Uterus (tissue), 4 donors: ENCODE results near the gene TCL1B. TPM values are rescaled to one million over a fixed set of nuclear protein-coding genes. Genes with fewer than 3 reads are reported as not detected.

Experiments
- DNase-seq, 2 donors: peaks; one replicate each; pipeline ENCODE4 v3.0.0-alpha.2; 2019 to 2020
- H3K27ac ChIP-seq, 2 donors: fragments of 200-600 bp; sonication (generic); 1 replicate in 1 of 2; 2 replicates in 1 of 2; pipeline ENCODE4 v1.5.1; 2016 to 2018
- H3K27me3 ChIP-seq, 2 donors: fragments of 200-600 bp; sonication (generic); one replicate each; pipeline ENCODE4 v1.5.1; 2018 to 2019; ENCODE audit warnings: control low read depth in 1 of 2
- H3K36me3 ChIP-seq, 2 donors: fragments of 200-600 bp; sonication (generic); one replicate each; pipeline ENCODE4 v1.5.1; 2019; ENCODE audit warnings: control low read depth in 1 of 2
- H3K4me1 ChIP-seq, 2 donors: fragments of 200-600 bp; sonication (generic); one replicate each; pipeline ENCODE4 v1.5.1; 2018 to 2019; ENCODE audit warnings: control low read depth in 1 of 2
- H3K4me3 ChIP-seq, 2 donors: fragments of 200-600 bp; sonication (generic); 1 replicate in 1 of 2; 2 replicates in 1 of 2; pipeline ENCODE4 v1.5.1; 2018 to 2019; ENCODE audit warnings: mild to moderate bottlenecking in 1 of 2
- H3K9me3 ChIP-seq, 2 donors: fragments of 200-600 bp; sonication (generic); one replicate each; pipeline ENCODE4 v1.5.1; 2019; ENCODE audit warnings: control low read depth in 1 of 2
- CTCF ChIP-seq, 4 experiments: fragments of 200-600 bp in 2 of 4; fragments of 450-650 bp in 2 of 4; sonication (generic) in 2 of 4; IDR thresholded peaks; one replicate each; pipeline ENCODE4 v1.5.1; 2016 to 2019; ENCODE audit warnings: antibody characterized with exemption in 4 of 4, mild to moderate bottlenecking in 2 of 4, moderate library complexity in 1 of 4
- POLR2A ChIP-seq, 2 donors: fragments of 450-650 bp; IDR thresholded peaks; one replicate each; pipeline ENCODE4 v1.6.1; 2016; ENCODE audit warnings: antibody characterized with exemption in 2 of 2, mild to moderate bottlenecking in 1 of 2, moderate library complexity in 1 of 2
- intact Hi-C: fragments of 100-400 bp; cut with DNase I; formaldehyde crosslinking; loops from one replicate; pipeline ENCODE4 v1.15.1; 2023; ENCODE audit warnings: low total_unique reads
- total RNA-seq, 4 donors: library from RNA; depleted of rRNA in 3 of 4; stranded (reverse); fragments of >200 nt in 3 of 4; gene quantifications; one replicate each; pipeline versions ENCODE4 v1.1.0 to v1.2.4, GENCODE V29; 2014 to 2023
- donor health status: DM: yes; HTN: yes; CAD: no.

The TCL1B gene
- total RNA-seq, 4 donors from 2014 or later, result 0.28 TPM; not detected in 3

DNA sequence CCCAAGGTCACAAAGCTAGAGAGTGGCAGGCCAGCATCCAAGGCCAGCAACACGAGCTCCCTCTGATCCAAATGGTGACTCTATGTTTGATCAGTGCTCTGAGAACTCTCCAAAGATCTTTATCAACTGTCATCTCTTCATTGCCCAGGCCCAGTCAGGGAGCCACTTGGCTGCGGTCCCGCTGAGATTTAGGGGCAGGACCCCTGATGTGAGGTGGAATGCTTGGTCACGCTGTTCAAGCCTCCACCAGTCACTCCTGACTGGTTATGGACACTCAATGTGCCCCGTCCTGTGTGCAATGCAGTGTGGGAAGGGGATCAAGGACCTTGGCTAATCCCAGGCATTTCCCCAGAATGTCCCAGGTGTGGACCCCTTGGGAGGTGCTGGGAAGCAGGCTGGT lies 19.8 kb upstream of the TCL1B start:
- Histone ChIP-seq H3K36me3 (no peaks in the 10 kb centered on the region), H3K27ac (no peak overlapping the region), H3K27me3 (no peaks in the 10 kb centered on the region), H3K4me1 (no peaks in the 10 kb centered on the region), H3K9me3 (no peaks in the 10 kb centered on the region), H3K4me3 (no peak overlapping the region)
- intact Hi-C loops, result no loop called here
- TF ChIP-seq POLR2A (IDR thresholded peaks at IDR 0.05) (no peak), CTCF (IDR thresholded peaks at IDR 0.05) (no peak)
- DNase-seq, result no peak

- Histone ChIP-seq H3K9me3 (no peaks in the 10 kb centered on the region), H3K27me3 (no peaks in the 10 kb centered on the region)
Measured at GRCh38 chr14:95667249-95667693, 19.0 kb upstream of the TCL1B start.

GRCh38 chr14:95668235-95668772 lies 17.9 kb upstream of the TCL1B start:
- intact Hi-C loops, result no loop called here
- no peak for DNase-seq
- TF ChIP-seq CTCF (IDR thresholded peaks at IDR 0.05), result no peak
- TF ChIP-seq POLR2A (IDR thresholded peaks at IDR 0.05), result no peak

More at GRCh38 chr14:95667249-95667693, 19.0 kb upstream of the TCL1B start:
- no peak for TF ChIP-seq CTCF (IDR thresholded peaks at IDR 0.05)
- no peak for TF ChIP-seq POLR2A (IDR thresholded peaks at IDR 0.05)
- intact Hi-C loops, result no loop called here
- Histone ChIP-seq H3K4me1 (no peaks in the 10 kb centered on the region), H3K36me3 (no peaks in the 10 kb centered on the region), H3K4me3 (no peak overlapping the region), H3K27ac (no peak overlapping the region)
- no peak for DNase-seq

DNA sequence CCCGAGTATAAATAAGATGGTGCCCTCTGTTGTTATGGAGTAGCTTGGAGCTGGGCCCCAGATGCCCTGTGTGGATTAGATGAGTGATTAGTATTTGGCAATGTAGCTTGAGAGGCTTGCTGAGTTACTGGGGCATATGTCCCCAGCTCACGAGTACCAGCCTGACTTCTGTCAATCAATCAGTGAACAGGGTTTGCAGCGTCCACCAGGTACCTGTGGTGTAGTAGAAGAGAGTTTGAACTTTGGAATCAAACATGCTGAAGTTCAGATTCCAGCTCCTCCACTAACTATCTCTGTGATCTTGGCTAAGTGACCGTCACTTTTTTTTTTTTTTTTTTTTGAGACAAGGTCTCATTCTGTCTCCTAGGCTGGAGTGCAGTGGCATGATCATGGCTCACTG lies 11.6 kb upstream of the TCL1B start:
- no peak for DNase-seq
- Histone ChIP-seq H3K9me3 (no peaks in the 10 kb centered on the region), H3K36me3 (no peaks in the 10 kb centered on the region), H3K4me3 (no peak overlapping the region), H3K27me3 (no peaks in the 10 kb centered on the region), H3K4me1 (no peaks in the 10 kb centered on the region), H3K27ac (no peak overlapping the region)
- intact Hi-C loops, result no loop called here
- no peak for TF ChIP-seq POLR2A (IDR thresholded peaks at IDR 0.05)
- TF ChIP-seq CTCF (IDR thresholded peaks at IDR 0.05), result no peak

More at GRCh38 chr14:95668235-95668772, 17.9 kb upstream of the TCL1B start:
- Histone ChIP-seq H3K9me3 (no peaks in the 10 kb centered on the region), H3K27me3 (no peaks in the 10 kb centered on the region), H3K4me1 (no peaks in the 10 kb centered on the region), H3K4me3 (no peak overlapping the region), H3K36me3 (no peaks in the 10 kb centered on the region), H3K27ac (no peak overlapping the region)

DNA sequence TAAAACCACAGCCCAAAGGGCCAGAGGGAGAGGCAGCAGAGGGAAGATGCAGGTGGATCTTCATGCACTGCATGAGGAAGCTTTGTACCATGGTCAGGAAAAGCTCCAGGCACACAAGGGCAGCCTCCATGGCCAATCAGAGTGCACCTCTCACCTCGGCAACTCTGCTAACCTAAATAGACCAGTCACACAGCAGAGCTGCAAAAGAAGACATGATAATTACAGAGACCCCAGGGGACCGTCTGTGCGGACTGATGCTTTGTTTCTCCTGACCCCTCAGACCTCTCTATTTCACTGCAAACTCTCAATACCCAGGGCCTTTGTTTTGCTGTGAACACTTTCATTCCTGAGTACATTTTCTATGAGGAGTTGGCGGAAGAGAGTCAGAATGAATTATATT lies 10.7 kb upstream of the TCL1B start:
- Histone ChIP-seq H3K4me3 (no peak overlapping the region), H3K9me3 (no peaks in the 10 kb centered on the region), H3K27ac (no peak overlapping the region), H3K4me1 (no peaks in the 10 kb centered on the region), H3K36me3 (no peaks in the 10 kb centered on the region), H3K27me3 (no peaks in the 10 kb centered on the region)
- TF ChIP-seq CTCF (IDR thresholded peaks at IDR 0.05) (no peak), POLR2A (IDR thresholded peaks at IDR 0.05) (no peak)
- no peak for DNase-seq
- intact Hi-C loops, result no loop called here
